H1 (cell line): ENCODE measurements around the gene CAMK1G. TPM values are rescaled to one million over a fixed set of nuclear protein-coding genes. Genes with fewer than 3 reads are reported as not detected.

Source experiments
- BRCA1 ChIP-seq: IDR thresholded peaks from 2 replicates; pipeline ENCODE4 v1.6.1; 2012; ENCODE audit warnings: low read depth, low read length, improper control_type of control experiment
- CHD2 ChIP-seq: IDR thresholded peaks from 2 replicates; pipeline ENCODE4 v1.6.1; 2012; ENCODE audit warnings: low read length, improper control_type of control experiment
- CHD7 ChIP-seq: fragments of 300-600 bp; sonication (generic); IDR thresholded peaks from 2 replicates; pipeline ENCODE4 v1.7.1; 2012; ENCODE audit warnings: low read length, moderate library complexity, mild to moderate bottlenecking, inconsistent platforms; ENCODE audit not compliant: insufficient replicate concordance
- HDAC2 ChIP-seq, 2 experiments: fragments of 300-600 bp in 1 of 2; sonication (generic) in 1 of 2; IDR thresholded peaks; 2 replicates each; pipeline ENCODE4 v1.6.1; 2011 to 2012; ENCODE audit warnings: low read depth in 2 of 2, low read length in 2 of 2, mild to moderate bottlenecking in 2 of 2, moderate library complexity in 2 of 2, borderline replicate concordance in 1 of 2, inconsistent platforms in 1 of 2
- KDM4A ChIP-seq: IDR thresholded peaks from one replicate; pipeline ENCODE4 v1.7.1; 2012; ENCODE audit warnings: low read depth, mild to moderate bottlenecking, moderate library complexity, low read length, inconsistent platforms; ENCODE audit not compliant: severe bottlenecking
- MAX ChIP-seq: IDR thresholded peaks from 2 replicates; pipeline ENCODE4 v1.6.1; 2012; ENCODE audit warnings: inconsistent platforms
- NANOG ChIP-seq: IDR thresholded peaks from 2 replicates; pipeline ENCODE4 v1.6.1; 2011; ENCODE audit warnings: low read length, low read depth, mild to moderate bottlenecking, inconsistent platforms; ENCODE audit not compliant: insufficient read depth, poor library complexity, severe bottlenecking
- POLR2A ChIP-seq, 2 experiments: IDR thresholded peaks; 1 replicate in 1 of 2; 2 replicates in 1 of 2; pipeline ENCODE4 v1.6.1; 2011; ENCODE audit warnings: low read depth in 2 of 2, low read length in 2 of 2, mild to moderate bottlenecking in 2 of 2; ENCODE audit errors: control extremely low read depth in 1 of 2
- RXRA ChIP-seq: IDR thresholded peaks from 2 replicates; pipeline ENCODE4 v1.6.1; 2011; ENCODE audit warnings: low read depth, mild to moderate bottlenecking, low read length, moderate library complexity; ENCODE audit not compliant: insufficient read depth
- TBP ChIP-seq: IDR thresholded peaks from 2 replicates; pipeline ENCODE4 v1.6.1; 2011; ENCODE audit warnings: low read depth, low read length, improper control_type of control experiment
- polyA plus RNA-seq, 7 experiments: library from polyadenylated mRNA; depleted of rRNA in 3 of 7; stranded (reverse) in 5 of 7; unstranded in 2 of 7; fragments of >200 nt in 5 of 7; fragments of 200-250 nt in 2 of 7; gene quantifications; 1 replicate in 5 of 7; 2 replicates in 1 of 7; 4 replicates in 1 of 7; pipeline versions ENCODE4 v1.2.1 to v1.2.3, GENCODE V29; 2011 to 2013; ENCODE audit warnings: missing spikeins in 2 of 7, mixed read lengths in 2 of 7
- total RNA-seq: library from RNA; stranded (reverse); fragmentation: NEBNext Ultra II Directional; extraction: Animal tissue kit (Norgen Biotek cat#: 25700); gene quantifications from 2 replicates; pipeline ENCODE4 v1.2.1, GENCODE V29; 2021
- TF ChIP-seq, protein P1 (sequence below): IDR thresholded peaks from 2 replicates; pipeline ENCODE4 v1.6.1; 2012; ENCODE audit warnings: inconsistent platforms

Gene CAMK1G
- total and polyA plus RNA-seq, 2 of the 8 experiments (the other 6 are each of a cell fraction or from before 2014, with no cell fraction given): 1.00 to 1.0 TPM

GRCh38 chr1:209647156-209647555 is 63.6 kb downstream of the CAMK1G start (continued):
- no peak for TF ChIP-seq CHD7
- TF ChIP-seq POLR2A (IDR thresholded peaks at IDR 0.05; ENCODE audit: control extremely low read depth in 1 of 2, low read depth in 2 of 2, low read length in 2 of 2): no peak
- TF ChIP-seq, protein P1, sequence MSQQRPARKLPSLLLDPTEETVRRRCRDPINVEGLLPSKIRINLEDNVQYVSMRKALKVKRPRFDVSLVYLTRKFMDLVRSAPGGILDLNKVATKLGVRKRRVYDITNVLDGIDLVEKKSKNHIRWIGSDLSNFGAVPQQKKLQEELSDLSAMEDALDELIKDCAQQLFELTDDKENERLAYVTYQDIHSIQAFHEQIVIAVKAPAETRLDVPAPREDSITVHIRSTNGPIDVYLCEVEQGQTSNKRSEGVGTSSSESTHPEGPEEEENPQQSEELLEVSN: no peak
- TF ChIP-seq MAX: no peak
- no peak for TF ChIP-seq CHD2
- TF ChIP-seq TBP: no peak
- TF ChIP-seq RXRA: no peak
- TF ChIP-seq KDM4A: no peak
- TF ChIP-seq HDAC2 (IDR thresholded peaks at IDR 0.05; ENCODE audit: borderline replicate concordance in 1 of 2, low read depth in 2 of 2, low read length in 2 of 2): no peak
- TF ChIP-seq BRCA1: no peak
- TF ChIP-seq NANOG: no peak
